ENCODE results near the gene LPAR1.

DNA sequence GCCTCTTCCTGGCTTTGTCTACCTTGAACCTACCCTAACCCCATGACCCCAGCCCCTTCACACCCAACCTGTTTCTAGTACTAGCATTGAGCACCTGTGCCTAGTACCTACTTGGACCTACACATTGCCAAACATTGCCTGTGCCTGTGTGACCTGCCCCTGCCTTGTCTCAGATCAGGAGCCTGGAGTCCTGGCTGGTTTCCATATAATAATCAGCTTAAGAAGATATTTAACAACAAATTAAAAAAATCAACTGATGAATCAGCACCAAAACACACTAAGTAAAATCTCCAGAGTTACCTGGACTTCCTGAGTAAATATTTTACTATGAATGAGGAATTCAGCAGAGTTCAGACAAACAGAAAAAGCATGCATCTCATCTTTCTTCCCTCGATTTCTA lies 17.7 kb downstream of the LPAR1 start:
- TF ChIP-seq, protein P1, sequence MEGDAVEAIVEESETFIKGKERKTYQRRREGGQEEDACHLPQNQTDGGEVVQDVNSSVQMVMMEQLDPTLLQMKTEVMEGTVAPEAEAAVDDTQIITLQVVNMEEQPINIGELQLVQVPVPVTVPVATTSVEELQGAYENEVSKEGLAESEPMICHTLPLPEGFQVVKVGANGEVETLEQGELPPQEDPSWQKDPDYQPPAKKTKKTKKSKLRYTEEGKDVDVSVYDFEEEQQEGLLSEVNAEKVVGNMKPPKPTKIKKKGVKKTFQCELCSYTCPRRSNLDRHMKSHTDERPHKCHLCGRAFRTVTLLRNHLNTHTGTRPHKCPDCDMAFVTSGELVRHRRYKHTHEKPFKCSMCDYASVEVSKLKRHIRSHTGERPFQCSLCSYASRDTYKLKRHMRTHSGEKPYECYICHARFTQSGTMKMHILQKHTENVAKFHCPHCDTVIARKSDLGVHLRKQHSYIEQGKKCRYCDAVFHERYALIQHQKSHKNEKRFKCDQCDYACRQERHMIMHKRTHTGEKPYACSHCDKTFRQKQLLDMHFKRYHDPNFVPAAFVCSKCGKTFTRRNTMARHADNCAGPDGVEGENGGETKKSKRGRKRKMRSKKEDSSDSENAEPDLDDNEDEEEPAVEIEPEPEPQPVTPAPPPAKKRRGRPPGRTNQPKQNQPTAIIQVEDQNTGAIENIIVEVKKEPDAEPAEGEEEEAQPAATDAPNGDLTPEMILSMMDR (IDR thresholded peaks at IDR 0.05) = no peak
- no peak for TF ChIP-seq EZH2 (IDR thresholded peaks at IDR 0.05)
